GM19023 (cell line): ENCODE measurements around the gene NAPG.
"Not testable (repeated sequence)": the region's sequence is repeated elsewhere in the genome, so short reads cannot be mapped to it uniquely, and the experiment has no call there.

ENCODE experiments used
- ATAC-seq: cut with Tn5 transposase; IDR thresholded peaks from one replicate; pipeline ENCODE4 v1.9.1; 2021; ENCODE audit warnings: mild to moderate bottlenecking, moderate library complexity; ENCODE audit not compliant: unreplicated experiment

The NAPG gene

DNA sequence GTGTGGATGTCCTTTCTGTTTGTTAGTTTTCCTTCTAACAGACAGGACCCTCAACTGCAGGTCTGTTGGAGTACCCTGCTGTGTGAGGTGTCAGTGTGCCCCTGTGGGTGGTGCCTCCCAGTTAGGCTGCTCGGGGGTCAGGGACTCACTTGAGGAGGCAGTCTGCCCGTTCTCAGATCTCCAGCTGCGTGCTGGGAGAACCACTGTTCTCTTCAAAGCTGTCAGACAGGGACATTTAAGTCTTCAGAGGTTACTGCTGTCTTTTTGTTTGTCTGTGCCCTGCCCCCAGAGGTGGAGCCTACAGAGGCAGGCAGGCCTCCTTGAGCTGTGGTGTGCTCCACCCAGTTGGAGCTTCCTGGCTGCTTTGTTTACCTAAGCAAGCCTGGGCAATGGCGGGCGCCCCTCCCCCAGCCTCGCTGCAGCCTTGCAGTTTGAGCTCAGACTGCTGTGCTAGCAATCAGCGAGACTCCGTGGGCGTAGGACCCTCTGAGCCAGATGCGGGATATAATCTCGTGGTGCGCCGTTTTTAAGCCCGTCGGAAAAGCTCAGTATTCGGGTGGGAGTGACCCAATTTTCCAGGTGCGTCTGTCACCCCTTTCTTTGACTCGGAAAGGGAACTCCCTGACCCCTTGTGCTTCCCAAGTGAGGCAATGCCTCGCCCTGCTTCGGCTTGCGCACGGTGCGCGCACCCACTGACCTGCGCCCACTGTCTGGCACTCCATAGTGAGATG, 52.2 kb downstream of the NAPG start:
- not testable (repeated sequence) for ATAC-seq

DNA sequence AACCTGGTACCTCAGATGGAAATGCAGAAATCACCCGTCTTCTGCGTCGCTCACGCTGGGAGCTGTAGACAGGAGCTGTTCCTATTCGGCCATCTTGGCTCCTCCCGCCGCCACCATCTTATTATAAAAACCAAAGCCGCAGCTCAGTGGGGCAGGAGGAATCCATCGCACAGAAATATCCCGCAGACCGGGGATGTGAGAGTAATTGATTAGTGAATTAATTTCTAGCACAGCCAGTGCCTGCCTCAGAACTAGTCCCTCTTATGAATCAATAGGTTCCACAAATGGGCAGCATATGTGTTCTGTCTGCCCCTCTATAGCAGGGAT, 52.7 kb downstream of the NAPG start:
- not testable (repeated sequence) for ATAC-seq

DNA sequence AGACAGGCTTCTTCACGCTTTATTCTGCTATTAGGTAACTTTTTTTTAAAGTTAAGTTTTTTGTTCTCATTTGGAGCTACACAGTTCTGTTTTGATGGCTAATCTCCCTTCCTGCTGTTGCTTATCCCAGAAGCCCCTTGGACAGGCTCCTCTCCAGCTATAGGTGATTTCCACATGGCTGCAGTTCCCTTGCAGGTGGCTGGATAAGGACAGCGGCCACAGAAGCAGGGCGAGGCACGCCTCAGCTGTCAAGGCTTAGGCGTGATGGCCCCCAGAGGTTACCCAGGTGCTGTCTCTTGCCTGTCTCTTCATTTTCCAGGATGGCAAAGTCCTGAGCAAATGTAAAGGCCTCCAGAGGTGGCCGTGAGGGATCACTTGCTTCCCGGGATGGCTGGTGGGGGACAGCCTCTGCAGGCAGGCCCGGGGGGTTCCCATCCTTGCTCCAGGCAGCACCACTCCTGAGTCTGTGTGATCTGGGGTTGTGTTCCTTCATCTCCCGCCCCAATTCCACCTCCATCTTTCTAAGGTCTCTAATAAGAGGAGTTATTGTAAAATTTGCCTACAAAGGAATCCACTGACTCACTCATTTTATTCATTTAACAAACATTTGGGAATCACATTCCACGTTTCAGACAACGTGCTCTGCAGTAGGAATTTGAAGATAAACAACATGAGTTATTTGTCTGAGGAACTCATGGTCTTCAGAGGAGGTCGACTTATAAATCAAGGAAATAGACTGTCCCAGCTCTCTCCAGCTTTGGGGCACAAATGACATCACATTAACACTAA, 53.4 kb downstream of the NAPG start:
- no peak for ATAC-seq

DNA sequence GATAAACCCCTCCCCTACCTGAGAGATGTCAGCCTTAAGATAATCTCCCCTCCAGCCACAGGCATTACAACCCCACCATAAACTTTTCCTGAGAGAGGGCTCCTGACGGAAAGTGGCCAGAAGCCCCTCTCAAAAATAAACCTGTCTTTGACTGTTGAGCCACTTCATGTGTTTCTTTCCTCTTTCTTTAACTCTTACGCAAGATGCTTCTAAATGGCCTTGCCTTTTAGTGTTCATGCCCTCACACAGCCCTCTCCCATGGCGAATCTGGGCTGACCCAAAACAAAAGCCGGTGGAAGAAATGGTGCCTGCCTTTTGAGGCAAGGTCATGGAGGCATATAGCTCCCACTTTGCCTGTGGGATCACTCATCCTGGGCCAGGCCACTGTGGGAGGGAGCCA, 54.4 kb downstream of the NAPG start:
- ATAC-seq: no peak

DNA sequence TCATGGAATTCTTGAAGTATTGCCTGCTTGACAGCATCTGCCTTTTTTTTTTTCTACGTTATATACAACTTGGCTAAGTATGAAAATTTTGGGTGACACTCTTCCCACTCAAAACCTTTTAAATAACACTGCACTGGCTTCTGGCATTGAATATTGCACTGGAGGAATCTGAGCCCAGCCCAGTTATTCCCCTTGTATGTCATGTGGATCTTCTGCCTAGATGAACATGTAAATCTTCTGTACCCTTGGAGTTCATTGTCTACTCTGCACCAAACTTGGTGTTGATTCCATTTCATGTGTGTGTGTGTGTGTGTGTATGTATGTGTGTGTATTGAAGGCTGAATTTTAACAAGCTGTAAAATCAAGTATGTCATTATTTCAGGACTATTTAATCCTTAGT, 59.4 kb downstream of the NAPG start:
- ATAC-seq: no peak

DNA sequence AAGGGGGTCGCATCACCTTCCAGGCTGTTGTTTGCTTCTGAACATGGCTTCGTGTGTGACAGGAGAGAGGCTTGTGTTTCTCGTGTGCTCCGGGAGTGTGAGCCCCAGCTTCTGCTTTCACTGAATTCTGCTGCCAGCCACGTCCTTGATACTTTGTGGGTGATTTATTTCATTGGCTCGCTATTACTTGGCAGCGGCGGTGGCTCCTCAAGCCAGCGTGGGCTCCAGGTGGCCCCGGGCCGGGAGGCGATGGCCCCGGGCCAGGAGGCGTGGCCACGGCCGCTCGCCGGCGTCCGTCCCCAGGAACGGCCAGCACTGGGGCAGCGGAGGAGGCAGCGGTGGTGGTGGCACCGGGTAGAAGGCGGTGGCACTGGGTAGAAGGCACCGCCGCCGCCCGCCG, 63.1 kb downstream of the NAPG start:
- no peak for ATAC-seq

DNA sequence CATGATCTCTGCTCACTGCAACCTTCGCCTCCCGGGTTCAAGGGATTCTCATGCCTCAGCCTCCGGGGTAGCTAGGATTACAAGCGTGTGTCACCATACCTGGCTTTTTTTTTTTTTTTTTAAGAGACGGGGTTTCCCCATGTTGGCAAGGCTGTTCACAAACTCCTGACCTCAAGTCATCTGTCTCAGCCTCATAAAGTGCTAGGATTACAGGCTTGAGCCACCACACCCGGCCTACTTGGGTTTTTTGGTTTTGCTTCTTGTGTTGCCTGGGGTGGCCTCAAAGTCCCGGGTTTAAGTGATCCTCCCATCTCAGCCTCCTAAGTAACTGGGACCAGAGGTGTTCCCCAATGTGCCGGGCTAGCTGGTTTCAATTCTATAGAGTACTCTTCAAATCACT, 64.6 kb downstream of the NAPG start:
- ATAC-seq: no peak

DNA sequence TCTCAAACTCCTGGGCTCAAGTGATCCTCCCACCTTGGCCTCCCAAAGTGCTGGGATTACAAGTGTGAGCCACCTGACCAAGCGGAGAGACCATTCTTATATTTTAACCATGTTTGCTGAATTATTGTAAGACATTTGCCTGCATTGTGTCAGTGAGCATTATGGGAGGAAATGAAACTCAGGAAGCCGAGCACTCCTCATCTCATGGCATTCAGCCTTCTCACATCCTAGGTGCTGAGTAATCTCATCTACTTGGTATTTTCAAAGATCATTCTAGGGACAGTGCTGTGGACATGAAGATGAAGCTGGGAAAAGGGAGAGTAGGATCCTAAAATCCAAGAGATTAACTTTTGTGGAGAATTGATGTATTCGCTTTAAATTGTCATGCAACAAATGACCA, 66.1 kb downstream of the NAPG start:
- no peak for ATAC-seq

DNA sequence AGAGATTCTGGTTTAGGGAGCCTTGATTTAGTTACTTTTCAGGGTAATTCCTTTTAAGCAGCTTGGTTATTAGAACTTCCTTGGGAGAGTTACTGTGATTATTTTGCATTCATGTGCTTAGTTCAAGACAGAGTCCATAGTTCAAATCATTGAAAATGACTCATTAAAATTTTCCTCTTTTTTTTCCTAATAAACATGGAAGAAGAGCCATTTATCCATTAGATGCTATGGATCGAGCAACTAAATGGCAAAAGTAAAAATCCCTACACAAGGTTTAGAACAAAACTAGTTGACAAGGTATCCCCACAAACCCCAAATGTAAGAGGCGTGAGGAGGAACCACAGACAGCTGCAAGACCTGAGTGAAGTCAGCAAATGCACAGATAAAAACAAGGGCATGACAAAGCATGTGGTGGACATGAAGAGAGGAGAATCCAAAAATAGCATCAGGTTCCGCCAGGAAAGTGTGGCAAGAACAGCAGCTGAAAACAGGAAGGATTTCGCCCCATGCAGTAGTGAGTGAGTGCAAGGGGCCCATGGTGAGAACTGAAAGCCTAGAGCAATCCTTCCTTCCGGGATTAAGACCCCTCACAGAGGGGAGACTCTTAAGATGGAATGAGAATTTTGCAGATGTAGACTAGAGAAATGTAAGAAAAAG, 67.7 kb downstream of the NAPG start:
- not testable (repeated sequence) for ATAC-seq

DNA sequence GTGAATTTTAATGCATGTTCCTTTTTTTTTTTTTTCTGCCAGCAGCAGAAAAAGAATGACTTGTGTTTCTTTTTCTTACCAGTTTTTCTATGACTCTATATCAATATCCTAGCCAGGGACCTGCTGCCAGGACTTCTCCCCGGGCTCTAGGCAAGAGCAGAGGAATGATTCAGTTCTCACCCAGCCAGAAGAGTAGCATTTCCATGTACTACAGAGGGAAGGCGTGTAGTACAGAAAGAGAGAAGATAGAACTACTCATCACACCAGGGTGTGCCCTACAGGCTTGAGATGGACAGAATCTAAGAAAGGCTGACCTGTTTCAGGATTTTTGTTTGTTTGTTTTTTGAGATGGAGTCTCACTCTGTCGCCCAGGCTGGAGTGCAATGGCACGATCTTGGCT, 70.1 kb downstream of the NAPG start:
- not testable (repeated sequence) for ATAC-seq

DNA sequence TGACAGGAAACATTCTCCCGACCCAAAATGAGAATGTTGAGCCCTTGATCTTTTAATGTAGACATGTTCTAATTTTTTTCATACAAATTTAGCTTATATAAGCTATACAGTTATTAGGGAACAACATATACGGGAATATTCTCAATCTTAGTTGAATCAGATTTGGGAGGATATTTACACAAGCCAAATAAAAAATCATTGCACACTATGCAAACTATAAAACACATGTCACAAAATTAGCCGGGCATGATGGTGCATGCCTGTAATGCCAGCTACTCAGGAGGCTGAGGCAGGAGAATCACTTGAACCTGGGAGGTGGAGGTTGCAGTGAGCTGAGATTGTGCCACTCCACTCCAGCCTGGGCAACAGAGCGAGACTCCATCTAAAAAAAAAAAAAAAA, 71.9 kb downstream of the NAPG start:
- not testable (repeated sequence) for ATAC-seq

DNA sequence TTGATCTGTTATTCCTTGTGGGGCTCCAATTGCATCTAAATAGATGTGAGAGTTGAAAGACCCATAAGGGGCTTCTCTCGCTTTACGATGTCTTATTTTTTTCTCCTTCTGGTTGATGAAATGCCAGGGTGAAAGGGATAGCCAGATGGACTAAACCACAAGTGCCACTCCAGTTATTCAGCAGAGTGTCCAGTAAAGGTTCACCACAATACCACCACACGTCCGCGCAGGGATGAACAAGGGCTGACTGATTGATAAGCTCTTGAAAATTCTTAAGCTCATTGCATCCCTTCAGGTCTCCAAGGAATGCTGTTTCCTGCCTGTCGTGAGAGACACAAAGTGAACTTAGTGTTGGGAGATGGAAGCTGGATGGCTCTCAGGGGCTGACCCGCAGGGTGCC, 74.9 kb downstream of the NAPG start:
- ATAC-seq: not testable (repeated sequence)
